WTC11 (cell line): ENCODE measurements around the gene BNC2. TPM values are rescaled to one million over a fixed set of nuclear protein-coding genes. Genes with fewer than 3 reads are reported as not detected.

Experiments
- ATAC-seq: fragments of 200-7000 bp; cut with Tn5 transposase; 2 replicates; pipeline ENCODE4 v1.10.0; 2021; ENCODE audit warnings: mild to moderate bottlenecking, moderate library complexity
- CTCF ChIA-PET: fragments of 300-600 bp; sonication (Branson Sonifier 250); formaldehyde crosslinking; loops from one replicate; lab custom pipeline; 2021; ENCODE audit warnings: antibody characterized with exemption; lab: Charles Lee
- POLR2A ChIA-PET: fragments of 350-600 bp; sonication (Branson Sonifier 250); formaldehyde crosslinking; loops from one replicate; lab custom pipeline; 2021; ENCODE audit warnings: antibody characterized with exemption; lab: Charles Lee
- DNase-seq: peaks from one replicate; pipeline ENCODE4 v3.0.0; 2021; ENCODE audit warnings: low spot score
- H3K27ac Mint-ChIP-seq: 2 replicates; pipeline ENCODE4 v1.8.0; 2021; ENCODE audit warnings: mixed read lengths
- H3K27me3 Mint-ChIP-seq: 2 replicates; pipeline ENCODE4 v1.8.0; 2021; ENCODE audit warnings: low read depth, mild to moderate bottlenecking, moderate library complexity, mixed read lengths
- H3K36me3 Mint-ChIP-seq: 2 replicates; pipeline ENCODE4 v1.8.0; 2021; ENCODE audit warnings: mixed read lengths
- H3K4me1 Mint-ChIP-seq: 2 replicates; pipeline ENCODE4 v1.8.0; 2022; ENCODE audit warnings: mixed read lengths
- H3K4me3 Mint-ChIP-seq: 2 replicates; pipeline ENCODE4 v1.8.0; 2021; ENCODE audit warnings: mild to moderate bottlenecking, moderate library complexity, mixed read lengths
- H3K9me3 Mint-ChIP-seq: 2 replicates; pipeline ENCODE4 v1.8.0; 2021; ENCODE audit warnings: mixed read lengths
- ATF1 ChIP-seq: sonication (generic); formaldehyde crosslinking; IDR thresholded peaks from 2 replicates; pipeline ENCODE4 v1.8.1; 2023; ENCODE audit warnings: mild to moderate bottlenecking, moderate library complexity, missing genetic modification reagents
- ETV6 ChIP-seq: sonication (generic); formaldehyde crosslinking; IDR thresholded peaks from 2 replicates; pipeline ENCODE4 v1.8.1; 2022; ENCODE audit warnings: mild to moderate bottlenecking, missing genetic modification reagents
- FOXP1 ChIP-seq: sonication (generic); formaldehyde crosslinking; IDR thresholded peaks from 2 replicates; pipeline ENCODE4 v1.8.0; 2022; ENCODE audit warnings: missing genetic modification reagents, mild to moderate bottlenecking, moderate library complexity, borderline replicate concordance
- GRHL2 ChIP-seq: fragments of 250-450 bp; sonication (Bioruptor Pico); IDR thresholded peaks from 2 replicates; pipeline ENCODE4 v1.8.0; 2022; ENCODE audit warnings: mild to moderate bottlenecking, moderate library complexity; ENCODE audit not compliant: insufficient replicate concordance, severe bottlenecking
- JUN ChIP-seq: sonication (generic); formaldehyde crosslinking; IDR thresholded peaks from 2 replicates; pipeline ENCODE4 v1.8.0; 2023; ENCODE audit warnings: mild to moderate bottlenecking, missing genetic modification reagents
- SP1 ChIP-seq: sonication (generic); formaldehyde crosslinking; conservative IDR thresholded peaks from 2 replicates; pipeline ENCODE4 v1.8.1; 2022; ENCODE audit warnings: missing genetic modification reagents
- ZNF138 ChIP-seq: sonication (generic); formaldehyde crosslinking; conservative IDR thresholded peaks from 2 replicates; pipeline ENCODE4 v1.8.1; 2022; ENCODE audit warnings: mild to moderate bottlenecking, moderate library complexity, missing genetic modification reagents
- ZNF232 ChIP-seq: sonication (generic); formaldehyde crosslinking; IDR thresholded peaks from 2 replicates; pipeline ENCODE4 v1.8.0; 2022; ENCODE audit warnings: mild to moderate bottlenecking, missing genetic modification reagents
- total RNA-seq: library from RNA; stranded (reverse); gene quantifications from 3 replicates; pipeline ENCODE4 v1.2.3, GENCODE V29; 2021
- TF ChIP-seq, protein P1 (sequence below): fragments of 250-450 bp; sonication (Bioruptor Pico); IDR thresholded peaks from 2 replicates; pipeline ENCODE4 v1.9.0; 2021; ENCODE audit warnings: moderate library complexity, mild to moderate bottlenecking, inconsistent platforms, borderline replicate concordance
- TF ChIP-seq, protein P2 (sequence below): sonication (generic); formaldehyde crosslinking; conservative IDR thresholded peaks from 2 replicates; pipeline ENCODE4 v1.8.1; 2022; ENCODE audit warnings: mild to moderate bottlenecking, missing genetic modification reagents
- TF ChIP-seq, protein P3 (sequence below): sonication (generic); formaldehyde crosslinking; IDR thresholded peaks from 2 replicates; pipeline ENCODE4 v1.8.0; 2022; ENCODE audit warnings: mild to moderate bottlenecking, missing genetic modification reagents
- TF ChIP-seq, protein P4 (sequence below): sonication (generic); formaldehyde crosslinking; IDR thresholded peaks from 2 replicates; pipeline ENCODE4 v1.8.1; 2023; ENCODE audit warnings: mild to moderate bottlenecking, moderate library complexity, missing genetic modification reagents
- TF ChIP-seq, protein P5 (sequence below): sonication (generic); formaldehyde crosslinking; IDR thresholded peaks from 2 replicates; pipeline ENCODE4 v1.8.0; 2023; ENCODE audit warnings: mild to moderate bottlenecking, missing genetic modification reagents
- TF ChIP-seq, protein P6 (sequence below): sonication (generic); formaldehyde crosslinking; IDR thresholded peaks from 2 replicates; pipeline ENCODE4 v1.8.0; 2022; ENCODE audit warnings: mild to moderate bottlenecking, missing genetic modification reagents
- TF ChIP-seq, protein P7 (sequence below): sonication (generic); formaldehyde crosslinking; IDR thresholded peaks from 2 replicates; pipeline ENCODE4 v1.8.1; 2022; ENCODE audit warnings: missing genetic modification reagents, borderline replicate concordance

BNC2 gene
- total RNA-seq, 1 experiment from 2014 or later, result 33.3 TPM

DNA sequence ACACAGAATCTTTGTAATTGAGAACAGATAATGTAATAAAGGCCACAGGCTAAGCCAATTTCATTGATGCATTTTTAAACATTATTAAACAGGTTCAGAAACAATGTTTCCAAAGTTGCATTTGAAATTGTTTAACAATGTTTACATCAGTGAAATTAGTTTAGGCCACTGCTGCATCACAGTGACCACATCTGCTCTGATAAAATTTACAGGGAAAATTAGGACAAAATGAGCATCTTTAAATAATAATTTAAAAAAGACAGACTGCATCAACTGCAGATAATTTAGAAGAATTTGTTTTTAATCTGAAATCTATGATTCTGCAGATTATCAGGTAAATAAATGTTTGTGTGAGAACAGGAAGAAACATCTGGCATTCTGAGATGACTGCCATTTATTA is 420.4 kb downstream of the BNC2 start:
- TF ChIP-seq GRHL2 (CRISPR knock-in tag) (no peak), JUN (CRISPR knock-in tag) (no peak), ZNF232 (no peak), ZNF138 (CRISPR knock-in tag) (no peak), SP1 (CRISPR knock-in tag) (no peak), FOXP1 (no peak)
- TF ChIP-seq, protein P1, sequence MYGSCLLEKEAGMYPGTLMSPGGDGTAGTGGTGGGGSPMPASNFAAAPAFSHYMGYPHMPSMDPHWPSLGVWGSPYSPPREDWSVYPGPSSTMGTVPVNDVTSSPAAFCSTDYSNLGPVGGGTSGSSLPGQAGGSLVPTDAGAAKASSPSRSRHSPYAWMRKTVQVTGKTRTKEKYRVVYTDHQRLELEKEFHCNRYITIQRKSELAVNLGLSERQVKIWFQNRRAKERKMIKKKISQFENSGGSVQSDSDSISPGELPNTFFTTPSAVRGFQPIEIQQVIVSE (CRISPR knock-in tag), result no peak
- TF ChIP-seq, protein P2, sequence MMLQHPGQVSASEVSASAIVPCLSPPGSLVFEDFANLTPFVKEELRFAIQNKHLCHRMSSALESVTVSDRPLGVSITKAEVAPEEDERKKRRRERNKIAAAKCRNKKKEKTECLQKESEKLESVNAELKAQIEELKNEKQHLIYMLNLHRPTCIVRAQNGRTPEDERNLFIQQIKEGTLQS (CRISPR knock-in tag), result no peak
- TF ChIP-seq, protein P3, sequence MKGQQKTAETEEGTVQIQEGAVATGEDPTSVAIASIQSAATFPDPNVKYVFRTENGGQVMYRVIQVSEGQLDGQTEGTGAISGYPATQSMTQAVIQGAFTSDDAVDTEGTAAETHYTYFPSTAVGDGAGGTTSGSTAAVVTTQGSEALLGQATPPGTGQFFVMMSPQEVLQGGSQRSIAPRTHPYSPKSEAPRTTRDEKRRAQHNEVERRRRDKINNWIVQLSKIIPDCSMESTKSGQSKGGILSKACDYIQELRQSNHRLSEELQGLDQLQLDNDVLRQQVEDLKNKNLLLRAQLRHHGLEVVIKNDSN, result no peak
- TF ChIP-seq, protein P4, sequence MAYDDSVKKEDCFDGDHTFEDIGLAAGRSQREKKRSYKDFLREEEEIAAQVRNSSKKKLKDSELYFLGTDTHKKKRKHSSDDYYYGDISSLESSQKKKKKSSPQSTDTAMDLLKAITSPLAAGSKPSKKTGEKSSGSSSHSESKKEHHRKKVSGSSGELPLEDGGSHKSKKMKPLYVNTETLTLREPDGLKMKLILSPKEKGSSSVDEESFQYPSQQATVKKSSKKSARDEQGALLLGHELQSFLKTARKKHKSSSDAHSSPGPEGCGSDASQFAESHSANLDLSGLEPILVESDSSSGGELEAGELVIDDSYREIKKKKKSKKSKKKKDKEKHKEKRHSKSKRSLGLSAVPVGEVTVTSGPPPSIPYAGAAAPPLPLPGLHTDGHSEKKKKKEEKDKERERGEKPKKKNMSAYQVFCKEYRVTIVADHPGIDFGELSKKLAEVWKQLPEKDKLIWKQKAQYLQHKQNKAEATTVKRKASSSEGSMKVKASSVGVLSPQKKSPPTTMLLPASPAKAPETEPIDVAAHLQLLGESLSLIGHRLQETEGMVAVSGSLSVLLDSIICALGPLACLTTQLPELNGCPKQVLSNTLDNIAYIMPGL (CRISPR knock-in tag), result no peak
- Mint-ChIP-seq H3K4me3 (no peak overlapping the region), H3K27me3 (no peaks in the 10 kb centered on the region), H3K9me3 (no peaks in the 10 kb centered on the region), H3K4me1 (peaks cover 18% of the 10 kb centered on the region), H3K36me3 (no peaks in the 10 kb centered on the region), H3K27ac (no peak overlapping the region)
- ATAC-seq (no peak), DNase-seq (no peak)
- ChIA-PET CTCF (no interaction called here), POLR2A (no interaction called here)

DNA sequence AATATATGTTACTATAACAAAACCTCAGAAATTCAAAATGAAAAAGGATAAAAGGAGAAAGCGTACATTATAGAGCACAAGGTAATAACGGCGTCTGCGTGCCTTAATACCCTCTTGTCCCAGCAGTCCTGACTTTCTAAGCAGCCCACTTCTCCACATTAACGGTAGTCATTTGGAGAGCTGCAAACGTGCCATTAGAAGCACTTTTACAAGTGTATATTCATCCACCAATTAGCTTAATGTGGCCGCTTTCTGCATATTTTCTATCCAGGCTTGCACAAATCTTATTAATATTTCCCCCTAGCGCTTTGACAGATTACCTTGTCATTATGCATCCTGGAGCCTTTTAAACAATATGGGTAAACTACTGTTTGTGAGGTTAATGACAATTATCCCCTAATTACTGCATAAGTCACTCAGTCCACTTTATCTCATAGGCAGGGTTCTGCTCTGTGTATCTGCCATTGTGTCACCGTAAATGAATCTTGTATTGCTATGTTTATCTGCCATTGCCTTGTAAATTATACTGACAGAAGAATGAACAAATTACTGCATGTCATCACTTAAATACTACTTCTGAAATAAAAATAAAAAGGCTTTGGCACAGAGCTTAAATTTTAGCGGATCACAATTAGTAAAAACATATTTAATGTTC is 421.3 kb downstream of the BNC2 start:
- ChIA-PET POLR2A (no interaction called here), CTCF (no interaction called here)
- Mint-ChIP-seq H3K9me3 (no peaks in the 10 kb centered on the region), H3K27me3 (no peaks in the 10 kb centered on the region), H3K4me3 (no peak overlapping the region), H3K27ac (no peak overlapping the region), H3K4me1 (peaks cover 18% of the 10 kb centered on the region), H3K36me3 (no peaks in the 10 kb centered on the region)
- ATAC-seq, result no peak
- TF ChIP-seq, protein P3, result no peak
- TF ChIP-seq, protein P5, sequence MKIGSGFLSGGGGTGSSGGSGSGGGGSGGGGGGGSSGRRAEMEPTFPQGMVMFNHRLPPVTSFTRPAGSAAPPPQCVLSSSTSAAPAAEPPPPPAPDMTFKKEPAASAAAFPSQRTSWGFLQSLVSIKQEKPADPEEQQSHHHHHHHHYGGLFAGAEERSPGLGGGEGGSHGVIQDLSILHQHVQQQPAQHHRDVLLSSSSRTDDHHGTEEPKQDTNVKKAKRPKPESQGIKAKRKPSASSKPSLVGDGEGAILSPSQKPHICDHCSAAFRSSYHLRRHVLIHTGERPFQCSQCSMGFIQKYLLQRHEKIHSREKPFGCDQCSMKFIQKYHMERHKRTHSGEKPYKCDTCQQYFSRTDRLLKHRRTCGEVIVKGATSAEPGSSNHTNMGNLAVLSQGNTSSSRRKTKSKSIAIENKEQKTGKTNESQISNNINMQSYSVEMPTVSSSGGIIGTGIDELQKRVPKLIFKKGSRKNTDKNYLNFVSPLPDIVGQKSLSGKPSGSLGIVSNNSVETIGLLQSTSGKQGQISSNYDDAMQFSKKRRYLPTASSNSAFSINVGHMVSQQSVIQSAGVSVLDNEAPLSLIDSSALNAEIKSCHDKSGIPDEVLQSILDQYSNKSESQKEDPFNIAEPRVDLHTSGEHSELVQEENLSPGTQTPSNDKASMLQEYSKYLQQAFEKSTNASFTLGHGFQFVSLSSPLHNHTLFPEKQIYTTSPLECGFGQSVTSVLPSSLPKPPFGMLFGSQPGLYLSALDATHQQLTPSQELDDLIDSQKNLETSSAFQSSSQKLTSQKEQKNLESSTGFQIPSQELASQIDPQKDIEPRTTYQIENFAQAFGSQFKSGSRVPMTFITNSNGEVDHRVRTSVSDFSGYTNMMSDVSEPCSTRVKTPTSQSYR (CRISPR knock-in tag), result no peak
- TF ChIP-seq ATF1 (CRISPR knock-in tag), result no peak
- TF ChIP-seq, protein P6, sequence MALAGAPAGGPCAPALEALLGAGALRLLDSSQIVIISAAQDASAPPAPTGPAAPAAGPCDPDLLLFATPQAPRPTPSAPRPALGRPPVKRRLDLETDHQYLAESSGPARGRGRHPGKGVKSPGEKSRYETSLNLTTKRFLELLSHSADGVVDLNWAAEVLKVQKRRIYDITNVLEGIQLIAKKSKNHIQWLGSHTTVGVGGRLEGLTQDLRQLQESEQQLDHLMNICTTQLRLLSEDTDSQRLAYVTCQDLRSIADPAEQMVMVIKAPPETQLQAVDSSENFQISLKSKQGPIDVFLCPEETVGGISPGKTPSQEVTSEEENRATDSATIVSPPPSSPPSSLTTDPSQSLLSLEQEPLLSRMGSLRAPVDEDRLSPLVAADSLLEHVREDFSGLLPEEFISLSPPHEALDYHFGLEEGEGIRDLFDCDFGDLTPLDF (CRISPR knock-in tag), result no peak
- TF ChIP-seq, protein P7, sequence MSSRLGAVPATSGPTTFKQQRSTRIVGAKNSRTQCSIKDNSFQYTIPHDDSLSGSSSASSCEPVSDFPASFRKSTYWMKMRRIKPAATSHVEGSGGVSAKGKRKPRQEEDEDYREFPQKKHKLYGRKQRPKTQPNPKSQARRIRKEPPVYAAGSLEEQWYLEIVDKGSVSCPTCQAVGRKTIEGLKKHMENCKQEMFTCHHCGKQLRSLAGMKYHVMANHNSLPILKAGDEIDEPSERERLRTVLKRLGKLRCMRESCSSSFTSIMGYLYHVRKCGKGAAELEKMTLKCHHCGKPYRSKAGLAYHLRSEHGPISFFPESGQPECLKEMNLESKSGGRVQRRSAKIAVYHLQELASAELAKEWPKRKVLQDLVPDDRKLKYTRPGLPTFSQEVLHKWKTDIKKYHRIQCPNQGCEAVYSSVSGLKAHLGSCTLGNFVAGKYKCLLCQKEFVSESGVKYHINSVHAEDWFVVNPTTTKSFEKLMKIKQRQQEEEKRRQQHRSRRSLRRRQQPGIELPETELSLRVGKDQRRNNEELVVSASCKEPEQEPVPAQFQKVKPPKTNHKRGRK (CRISPR knock-in tag), result no peak
- no peak for TF ChIP-seq ETV6 (CRISPR knock-in tag)
- no peak for DNase-seq
